ENCODE results near the gene PACRG. TPM values are rescaled to one million over a fixed set of nuclear protein-coding genes. Genes with fewer than 3 reads are reported as not detected.

PACRG gene
- total and polyA plus RNA-seq, 9 donors: 2.5 to 33.1 (median 3.8) TPM

- 87 to 93% (median 93%) methylated on average over 3 of the region's 3 CpGs for WGBS, 3 donors
- TF ChIP-seq CTCF (IDR thresholded peaks at IDR 0.05) (no peak), POLR2A (IDR thresholded peaks at IDR 0.05) (no peak), EP300 (IDR thresholded peaks at IDR 0.05) (no peak)
These were observed 38.9 kb upstream of the PACRG start for GRCh38 chr6:162688751-162689345.

GRCh38 chr6:162690158-162690557 lies 37.6 kb upstream of the PACRG start:
- WGBS, 3 donors: 74 to 78% (median 77%) methylated on average over 5 of the region's 5 CpGs
- intact Hi-C loops (cut with DNase I): no loop called here
- no peaks in the 10 kb centered on the region for H3K36me3 ChIP-seq
- TF ChIP-seq POLR2A (IDR thresholded peaks at IDR 0.05) (no peak), CTCF (IDR thresholded peaks at IDR 0.05) (no peak), EP300 (IDR thresholded peaks at IDR 0.05) (no peak)
- no peak for DNase-seq
- H3K4me3 ChIP-seq: no peak overlapping the region
- H3K27me3 ChIP-seq: no peaks in the 10 kb centered on the region
- no peaks in the 10 kb centered on the region for H3K4me1 ChIP-seq (ENCODE audit: insufficient read depth)
- no peak overlapping the region for H3K27ac ChIP-seq
- H3K9me3 ChIP-seq: no peaks in the 10 kb centered on the region

More at GRCh38 chr6:162688751-162689345, 38.9 kb upstream of the PACRG start:
- DNase-seq: no peak
- Histone ChIP-seq H3K9me3 (no peaks in the 10 kb centered on the region), H3K27me3 (no peaks in the 10 kb centered on the region), H3K4me1 (ENCODE audit: insufficient read depth) (no peaks in the 10 kb centered on the region), H3K36me3 (no peaks in the 10 kb centered on the region), H3K4me3 (no peak overlapping the region), H3K27ac (no peak overlapping the region)
- intact Hi-C loops (cut with DNase I): no loop called here

GRCh38 chr6:162697872-162698403 lies 29.8 kb upstream of the PACRG start:
- Histone ChIP-seq H3K9me3 (no peaks in the 10 kb centered on the region), H3K27me3 (no peaks in the 10 kb centered on the region), H3K27ac (no peak overlapping the region), H3K36me3 (no peaks in the 10 kb centered on the region), H3K4me1 (ENCODE audit: insufficient read depth) (no peaks in the 10 kb centered on the region), H3K4me3 (no peak overlapping the region)
- TF ChIP-seq POLR2A (IDR thresholded peaks at IDR 0.05) (no peak), EP300 (IDR thresholded peaks at IDR 0.05) (no peak), CTCF (IDR thresholded peaks at IDR 0.05) (no peak)
- intact Hi-C loops (cut with DNase I): no loop called here
- 76 to 83% (median 80%) methylated on average over 1 of the region's 1 CpG for WGBS, 3 donors
- no peak for DNase-seq

- no peak for TF ChIP-seq CTCF (IDR thresholded peaks at IDR 0.05)
- no peaks in the 10 kb centered on the region for H3K9me3 ChIP-seq
- no peak overlapping the region for H3K27ac ChIP-seq
- intact Hi-C loops (cut with DNase I): no loop called here
- no peaks in the 10 kb centered on the region for H3K4me1 ChIP-seq (ENCODE audit: insufficient read depth)
- no peaks in the 10 kb centered on the region for H3K27me3 ChIP-seq
- H3K36me3 ChIP-seq: no peaks in the 10 kb centered on the region
- no peak overlapping the region for H3K4me3 ChIP-seq
- DNase-seq: no peak
These were observed 29.3 kb upstream of the PACRG start for GRCh38 chr6:162698440-162698839.

Measured in ovary (tissue), 9 donors.